ENCODE results near the gene CPVL. TPM values are rescaled to one million over a fixed set of nuclear protein-coding genes. Genes with fewer than 3 reads are reported as not detected.

The CPVL gene
- total and polyA plus RNA-seq, 2 of the 8 experiments (the other 6 are each of a cell fraction or from before 2014, with no cell fraction given) = 40.0 to 55.0 TPM

DNA sequence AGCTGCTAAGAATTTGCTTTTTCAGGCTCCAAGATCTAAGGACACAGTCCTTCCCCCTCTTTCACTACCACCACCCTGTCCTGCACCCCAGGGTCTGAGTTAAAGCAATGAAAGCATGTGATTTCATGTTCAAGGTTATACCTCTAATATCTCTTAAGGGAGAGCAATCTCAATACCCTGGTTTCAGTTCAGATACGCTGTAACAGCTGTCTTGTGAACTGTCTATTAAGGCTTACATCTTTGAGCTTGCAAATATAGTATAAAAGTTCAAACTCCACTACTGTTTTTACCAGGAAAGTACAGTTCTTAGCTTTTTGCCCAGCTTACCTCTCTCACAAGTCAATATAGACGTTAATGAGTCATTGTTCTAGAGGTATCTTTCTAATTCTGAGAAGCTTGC, 2.6 kb downstream of the CPVL start (continued):
- TF ChIP-seq SAP30 (IDR thresholded peaks at IDR 0.05; ENCODE audit: insufficient read depth, insufficient replicate concordance, low read length) (no peak), RFX5 (IDR thresholded peaks at IDR 0.05; ENCODE audit: borderline replicate concordance, low read depth, low read length) (no peak), ZNF274 (IDR thresholded peaks at IDR 0.05; ENCODE audit: borderline replicate concordance, extremely low read depth, low read length) (no peak), KDM5A (IDR thresholded peaks at IDR 0.05; ENCODE audit: low read length) (no peak), SUZ12 (IDR thresholded peaks at IDR 0.05; ENCODE audit: low read length) (no peak)

Measured in H1 (cell line).